ENCODE measurements around the gene APOC4.

Gene APOC4

GRCh38 chr19:44893332-44894051 is 48.5 kb upstream of the APOC4 start (continued):
- TF ChIP-seq ZNF280D (tag by site-specific recombination; IDR thresholded peaks at IDR 0.05): no peak
- TF ChIP-seq CTCF (tag by site-specific recombination; IDR thresholded peaks at IDR 0.05): no peak
- no peak for TF ChIP-seq ZNF645 (tag by site-specific recombination; IDR thresholded peaks at IDR 0.05)
- TF ChIP-seq ZBTB8A (tag by site-specific recombination; IDR thresholded peaks at IDR 0.05): no peak

- no peak overlapping the region for H3K27ac ChIP-seq (ENCODE audit: extremely low read depth, low read depth, low read length)
- peaks cover 6% of the 10 kb centered on the region for H3K4me1 ChIP-seq (ENCODE audit: control insufficient read depth, insufficient read depth, low read length)
- no peak for TF ChIP-seq KLF10 (tag by site-specific recombination; IDR thresholded peaks at IDR 0.05)
- TF ChIP-seq ZNF311 (tag by site-specific recombination; IDR thresholded peaks at IDR 0.05; ENCODE audit: borderline replicate concordance): no peak
- no peak for TF ChIP-seq ZNF23 (tag by site-specific recombination; IDR thresholded peaks at IDR 0.05; ENCODE audit: borderline replicate concordance)
- TF ChIP-seq WT1 (tag by site-specific recombination; IDR thresholded peaks at IDR 0.05): no peak
- TF ChIP-seq ZNF677 (tag by site-specific recombination; IDR thresholded peaks at IDR 0.05): no peak
- no peak for TF ChIP-seq KLF17 (tag by site-specific recombination; IDR thresholded peaks at IDR 0.05)
- TF ChIP-seq ZNF214 (tag by site-specific recombination; IDR thresholded peaks at IDR 0.05; ENCODE audit: borderline replicate concordance): no peak
- TF ChIP-seq EGR2 (tag by site-specific recombination; IDR thresholded peaks at IDR 0.05; ENCODE audit: low read depth): no peak
- no peak for TF ChIP-seq ZNF132 (tag by site-specific recombination; IDR thresholded peaks at IDR 0.05; ENCODE audit: borderline replicate concordance)
- no peak for TF ChIP-seq ZNF449 (tag by site-specific recombination; IDR thresholded peaks at IDR 0.05)
- TF ChIP-seq PRDM2 (tag by site-specific recombination; IDR thresholded peaks at IDR 0.05; ENCODE audit: borderline replicate concordance): no peak
- TF ChIP-seq ZNF571 (tag by site-specific recombination; IDR thresholded peaks at IDR 0.05): no peak
- no peak for TF ChIP-seq ZNF670 (tag by site-specific recombination; IDR thresholded peaks at IDR 0.05; ENCODE audit: low read depth)
- no peak for TF ChIP-seq SP3 (tag by site-specific recombination; IDR thresholded peaks at IDR 0.05)
- no peaks in the 10 kb centered on the region for H3K9me3 ChIP-seq (ENCODE audit: control insufficient read depth, insufficient read depth, low read depth, low read length)
- no peak overlapping the region for H3K4me3 ChIP-seq (ENCODE audit: low read depth, low read length)
- peaks cover 46 to 63% of the 10 kb centered on the region in 2 experiments for H3K36me3 ChIP-seq (ENCODE audit: control insufficient read depth in 2 of 2, insufficient read depth in 1 of 2, low read length in 2 of 2)
- ChIA-PET CTCF (interaction anchor here (0.6 to 2.7 kb wide), 4 partner anchors 11 to 1431 kb away, joined by 3 to 17 read pairs (median 5); partner anchors contain the start of genes APOE and NECTIN2), POLR2A (interaction anchor here (0.6 kb wide), 1 partner anchor 176 kb away, joined by 3 read pairs; no protein-coding TSS in a partner anchor)
Measured at GRCh38 chr19:44894052-44894400, 48.0 kb upstream of the APOC4 start.
